ENCODE measurements around the gene CFTR. TPM values are rescaled to one million over a fixed set of nuclear protein-coding genes. Genes with fewer than 3 reads are reported as not detected.

Gene CFTR
- total and polyA plus RNA-seq, 5 experiments from 2014 or later = not detected

- POLR2A ChIA-PET = no interaction called here
- Mint-ChIP-seq H3K27ac (no peak overlapping the region), H3K9me3 (peaks cover 0 to 4% (median 0%) of the 10 kb centered on the region in 9 donors)
These were observed 3.1 kb upstream of the CFTR start for GRCh38 chr7:117476557-117477215.

GRCh38 chr7:117478836-117479224, 995 bp upstream of the CFTR start:
- peaks cover 0 to 4% (median 0%) of the 10 kb centered on the region in 9 donors for H3K9me3 Mint-ChIP-seq
- peaks cover 0 to 3% (median 0%) of the 10 kb centered on the region in 3 donors for H3K36me3 Mint-ChIP-seq

More at GRCh38 chr7:117476557-117477215, 3.1 kb upstream of the CFTR start:
- Mint-ChIP-seq H3K4me3 (no peak overlapping the region), H3K36me3 (peaks cover 0 to 3% (median 0%) of the 10 kb centered on the region in 3 donors), H3K27me3 (peaks cover 21 to 31% (median 24%) of the 10 kb centered on the region in 5 donors), H3K4me1 (peaks cover 0 to 5% (median 2%) of the 10 kb centered on the region in 4 donors)
- ATAC-seq (no peak), DNase-seq (no peak)

GRCh38 chr7:117480055-117480362, 184 bp downstream of the CFTR start:
- no peak for ATAC-seq
- no peak overlapping the region for H3K4me3 Mint-ChIP-seq
- POLR2A ChIA-PET = no interaction called here

More at GRCh38 chr7:117478836-117479224, 995 bp upstream of the CFTR start:
- no peak overlapping the region for H3K27ac Mint-ChIP-seq
- H3K4me1 Mint-ChIP-seq = peaks cover 0 to 5% (median 2%) of the 10 kb centered on the region in 4 donors
- POLR2A ChIA-PET = no interaction called here
- peaks cover 21 to 31% (median 25%) of the 10 kb centered on the region in 5 donors for H3K27me3 Mint-ChIP-seq
- ATAC-seq (no peak), DNase-seq (no peak)
- H3K4me3 Mint-ChIP-seq = no peak overlapping the region

GRCh38 chr7:117480978-117481377, 1.2 kb downstream of the CFTR start:
- no peak for ATAC-seq
- no peak overlapping the region for H3K4me3 Mint-ChIP-seq
- POLR2A ChIA-PET = no interaction called here
- H3K27me3 Mint-ChIP-seq = peaks cover 21 to 31% (median 24%) of the 10 kb centered on the region in 5 donors
- H3K36me3 Mint-ChIP-seq = peaks cover 0 to 3% (median 0%) of the 10 kb centered on the region in 3 donors
- peaks cover 0 to 5% (median 2%) of the 10 kb centered on the region in 4 donors for H3K4me1 Mint-ChIP-seq
- DNase-seq = no peak
- peaks cover 0 to 4% (median 0%) of the 10 kb centered on the region in 9 donors for H3K9me3 Mint-ChIP-seq
- no peak overlapping the region for H3K27ac Mint-ChIP-seq

More at GRCh38 chr7:117480055-117480362, 184 bp downstream of the CFTR start:
- Mint-ChIP-seq H3K9me3 (peaks cover 0 to 4% (median 0%) of the 10 kb centered on the region in 9 donors), H3K36me3 (peaks cover 0 to 3% (median 0%) of the 10 kb centered on the region in 3 donors), H3K4me1 (peaks cover 0 to 5% (median 2%) of the 10 kb centered on the region in 4 donors), H3K27ac (no peak overlapping the region), H3K27me3 (peaks cover 21 to 31% (median 25%) of the 10 kb centered on the region in 5 donors)
- DNase-seq = no peak

GRCh38 chr7:117485118-117485620, 5.3 kb downstream of the CFTR start:
- POLR2A ChIA-PET = no interaction called here
- H3K27ac Mint-ChIP-seq = no peak overlapping the region
- H3K27me3 Mint-ChIP-seq = peaks cover 6 to 10% (median 8%) of the 10 kb centered on the region in 5 donors
- no peaks in the 10 kb centered on the region for H3K36me3 Mint-ChIP-seq
- no peak overlapping the region for H3K4me3 Mint-ChIP-seq
- ATAC-seq (no peak), DNase-seq (no peak)
- peaks cover 0 to under 1% (median 0%) of the 10 kb centered on the region in 4 donors for H3K4me1 Mint-ChIP-seq
- H3K9me3 Mint-ChIP-seq = peaks cover 0 to 4% (median 0%) of the 10 kb centered on the region in 9 donors

- POLR2A ChIA-PET = no interaction called here
- Mint-ChIP-seq H3K4me1 (no peaks in the 10 kb centered on the region), H3K9me3 (peaks cover 0 to 2% (median 0%) of the 10 kb centered on the region in 9 donors), H3K4me3 (no peak overlapping the region), H3K27ac (no peak overlapping the region), H3K36me3 (no peaks in the 10 kb centered on the region), H3K27me3 (peaks cover 0 to 4% (median 0%) of the 10 kb centered on the region in 5 donors)
- ATAC-seq = no peak
- DNase-seq = no peak
These were observed 9.2 kb downstream of the CFTR start for GRCh38 chr7:117489016-117489415.

- Mint-ChIP-seq H3K27ac (no peak overlapping the region), H3K36me3 (no peaks in the 10 kb centered on the region), H3K9me3 (peaks cover 0 to 2% (median 0%) of the 10 kb centered on the region in 9 donors), H3K4me3 (no peak overlapping the region), H3K4me1 (no peaks in the 10 kb centered on the region), H3K27me3 (peaks cover 0 to 4% (median 0%) of the 10 kb centered on the region in 5 donors)
- DNase-seq = no peak
- ATAC-seq = no peak
- POLR2A ChIA-PET = no interaction called here
These were observed 9.6 kb downstream of the CFTR start for GRCh38 chr7:117489430-117489829.

- Mint-ChIP-seq H3K4me1 (no peaks in the 10 kb centered on the region), H3K9me3 (peaks cover 0 to 2% (median 0%) of the 10 kb centered on the region in 9 donors), H3K36me3 (no peaks in the 10 kb centered on the region), H3K27ac (no peak overlapping the region), H3K27me3 (peaks cover 0 to 4% (median 0%) of the 10 kb centered on the region in 5 donors), H3K4me3 (no peak overlapping the region)
- no peak for ATAC-seq
- POLR2A ChIA-PET = no interaction called here
- no peak for DNase-seq
These were observed 10.1 kb downstream of the CFTR start for GRCh38 chr7:117489911-117490310.

GRCh38 chr7:117492649-117493048, 12.8 kb downstream of the CFTR start:
- DNase-seq = no peak
- POLR2A ChIA-PET = no interaction called here
- peaks cover 0 to 2% (median 0%) of the 10 kb centered on the region in 9 donors for H3K9me3 Mint-ChIP-seq

GRCh38 chr7:117493460-117493859, 13.6 kb downstream of the CFTR start:
- Mint-ChIP-seq H3K4me3 (no peak overlapping the region), H3K36me3 (no peaks in the 10 kb centered on the region), H3K27ac (no peak overlapping the region), H3K9me3 (peaks cover 0 to 2% (median 0%) of the 10 kb centered on the region in 9 donors), H3K4me1 (no peaks in the 10 kb centered on the region), H3K27me3 (no peaks in the 10 kb centered on the region)
- ATAC-seq (no peak), DNase-seq (no peak)
- POLR2A ChIA-PET = no interaction called here

More at GRCh38 chr7:117492649-117493048, 12.8 kb downstream of the CFTR start:
- no peak overlapping the region for H3K4me3 Mint-ChIP-seq
- no peaks in the 10 kb centered on the region for H3K27me3 Mint-ChIP-seq
- H3K4me1 Mint-ChIP-seq = no peaks in the 10 kb centered on the region
- H3K27ac Mint-ChIP-seq = no peak overlapping the region
- H3K36me3 Mint-ChIP-seq = no peaks in the 10 kb centered on the region
- ATAC-seq = no peak

- no peak overlapping the region for H3K27ac Mint-ChIP-seq
- H3K27me3 Mint-ChIP-seq = peaks cover 0 to 5% (median 0%) of the 10 kb centered on the region in 5 donors
These were observed 15.5 kb downstream of the CFTR start for GRCh38 chr7:117495308-117495707.

GRCh38 chr7:117502331-117502730, 22.5 kb downstream of the CFTR start:
- Mint-ChIP-seq H3K27me3 (peaks cover 0 to 5% (median 0%) of the 10 kb centered on the region in 5 donors), H3K4me3 (no peak overlapping the region), H3K4me1 (no peaks in the 10 kb centered on the region), H3K27ac (no peak overlapping the region), H3K36me3 (no peaks in the 10 kb centered on the region), H3K9me3 (peaks cover 0 to 5% (median 0%) of the 10 kb centered on the region in 9 donors)
- DNase-seq = no peak
- POLR2A ChIA-PET = no interaction called here
- ATAC-seq = no peak

More at GRCh38 chr7:117495308-117495707, 15.5 kb downstream of the CFTR start:
- POLR2A ChIA-PET = no interaction called here
- Mint-ChIP-seq H3K9me3 (no peaks in the 10 kb centered on the region), H3K4me1 (no peaks in the 10 kb centered on the region), H3K4me3 (no peak overlapping the region), H3K36me3 (no peaks in the 10 kb centered on the region)
- ATAC-seq (no peak), DNase-seq (no peak)

GRCh38 chr7:117505238-117505637, 25.4 kb downstream of the CFTR start:
- no peak overlapping the region for H3K27ac Mint-ChIP-seq
- no peak for DNase-seq
- no peaks in the 10 kb centered on the region for H3K27me3 Mint-ChIP-seq
- H3K9me3 Mint-ChIP-seq = peaks cover 0 to 5% (median 0%) of the 10 kb centered on the region in 9 donors
- POLR2A ChIA-PET = no interaction called here
- no peak overlapping the region for H3K4me3 Mint-ChIP-seq
- H3K36me3 Mint-ChIP-seq = no peaks in the 10 kb centered on the region
- H3K4me1 Mint-ChIP-seq = no peaks in the 10 kb centered on the region
- ATAC-seq = no peak
